DND-41 (cell line): ENCODE results near the gene RMI1.
A peak's percentile ranks its signal among the peaks of the same experiment; 100 is the strongest.

ENCODE experiments used
- ATAC-seq: fragments of 200-7000 bp; cut with Tn5 transposase; 3 replicates; pipeline ENCODE4 v1.9.1; 2021; ENCODE audit warnings: low read depth; ENCODE audit not compliant: insufficient read depth
- DNase-seq: peaks from one replicate; pipeline ENCODE4 v3.0.0-alpha.2; 2020
- H2AFZ ChIP-seq: 2 replicates; pipeline ENCODE4 v1.6.0; 2012; ENCODE audit warnings: low read depth, low read length
- H3K27ac ChIP-seq: 2 replicates; pipeline ENCODE4 v1.5.1; 2012; ENCODE audit warnings: low read length, inconsistent platforms
- H3K27me3 ChIP-seq: fragments of 200-600 bp; sonication (generic); 2 replicates; pipeline ENCODE4 v1.6.0; 2012; ENCODE audit warnings: low read length, mild to moderate bottlenecking, inconsistent platforms; ENCODE audit not compliant: insufficient read depth, poor library complexity
- H3K36me3 ChIP-seq: 2 replicates; pipeline ENCODE4 v1.5.1; 2012; ENCODE audit warnings: low read length, inconsistent platforms; ENCODE audit not compliant: insufficient read depth
- H3K4me1 ChIP-seq: 2 replicates; pipeline ENCODE4 v1.5.1; 2012; ENCODE audit warnings: mild to moderate bottlenecking, low read length; ENCODE audit not compliant: insufficient read depth
- H3K4me2 ChIP-seq: 2 replicates; pipeline ENCODE4 v1.6.0; 2012; ENCODE audit warnings: mild to moderate bottlenecking, moderate library complexity, low read length, inconsistent platforms; ENCODE audit not compliant: insufficient read depth
- H3K4me3 ChIP-seq, 2 experiments: fragments of 200-600 bp in 1 of 2; shearing (Covaris generic) in 1 of 2; 2 replicates each; pipeline ENCODE4 v1.5.1; 2012 to 2016; ENCODE audit warnings: inconsistent platforms in 2 of 2, low read length in 2 of 2, mild to moderate bottlenecking in 2 of 2, low read depth in 1 of 2, moderate library complexity in 1 of 2
- H3K79me2 ChIP-seq: 2 replicates; pipeline ENCODE4 v1.6.0; 2012; ENCODE audit warnings: low read length, inconsistent platforms; ENCODE audit not compliant: insufficient read depth
- H3K9ac ChIP-seq: 2 replicates; pipeline ENCODE4 v1.6.0; 2012; ENCODE audit warnings: low read depth, mild to moderate bottlenecking, inconsistent platforms, low read length, moderate library complexity
- H3K9me3 ChIP-seq: 2 replicates; pipeline ENCODE4 v1.5.1; 2012; ENCODE audit warnings: low read length, moderate library complexity, mild to moderate bottlenecking, inconsistent platforms; ENCODE audit not compliant: insufficient read depth, severe bottlenecking
- H4K20me1 ChIP-seq: 2 replicates; pipeline ENCODE4 v1.6.0; 2012; ENCODE audit warnings: low read length; ENCODE audit not compliant: insufficient read depth
- CTCF ChIP-seq: IDR thresholded peaks from 2 replicates; pipeline ENCODE4 v1.5.1; 2012; ENCODE audit warnings: borderline replicate concordance, low read length, moderate library complexity, mild to moderate bottlenecking; ENCODE audit not compliant: poor library complexity, severe bottlenecking; ENCODE audit errors: extremely low read depth
- EZH2 ChIP-seq: IDR thresholded peaks from 3 replicates; pipeline ENCODE4 v1.6.1; 2012; ENCODE audit warnings: borderline replicate concordance, low read depth, mild to moderate bottlenecking, moderate library complexity, low read length, inconsistent platforms; ENCODE audit not compliant: severe bottlenecking

Gene RMI1

DNA sequence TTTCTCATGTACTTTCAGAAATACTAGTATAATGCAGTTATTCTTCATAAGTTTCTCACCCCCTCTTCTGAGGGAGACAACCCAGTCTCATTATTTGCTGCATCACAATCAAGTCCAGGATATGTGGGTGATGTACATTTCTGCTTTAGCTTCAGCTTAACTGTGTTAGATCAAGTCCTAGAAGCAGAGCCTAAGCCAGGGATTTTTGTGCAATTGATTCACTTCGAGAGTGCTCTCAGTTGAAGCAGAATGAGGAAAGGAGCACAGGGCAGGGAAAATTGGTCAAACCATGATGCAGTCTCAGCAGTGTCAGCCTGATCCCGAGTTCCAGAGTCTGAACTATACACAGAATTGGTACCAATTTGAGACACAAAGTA is 15.6 kb upstream of the RMI1 start:
- Histone ChIP-seq H3K36me3 (peaks cover 29% of the 10 kb centered on the region), H3K27me3 (no peaks in the 10 kb centered on the region), H4K20me1 (peaks cover 23% of the 10 kb centered on the region; the same call in 1 of the 2 replicates), H3K9me3 (no peaks in the 10 kb centered on the region), H3K9ac (no peak overlapping the region), H3K4me2 (no peak overlapping the region), H3K4me3 (no peak overlapping the region), H3K27ac (no peak overlapping the region), H2AFZ (no peak overlapping the region), H3K4me1 (no peaks in the 10 kb centered on the region), H3K79me2 (0 out of 2 replicates have a peak, but pooled peaks cover 5% of the 10 kb centered on the region)
- no peak for TF ChIP-seq EZH2
- TF ChIP-seq CTCF = no peak
- ATAC-seq (peak; percentile 38), DNase-seq (no peak)

DNA sequence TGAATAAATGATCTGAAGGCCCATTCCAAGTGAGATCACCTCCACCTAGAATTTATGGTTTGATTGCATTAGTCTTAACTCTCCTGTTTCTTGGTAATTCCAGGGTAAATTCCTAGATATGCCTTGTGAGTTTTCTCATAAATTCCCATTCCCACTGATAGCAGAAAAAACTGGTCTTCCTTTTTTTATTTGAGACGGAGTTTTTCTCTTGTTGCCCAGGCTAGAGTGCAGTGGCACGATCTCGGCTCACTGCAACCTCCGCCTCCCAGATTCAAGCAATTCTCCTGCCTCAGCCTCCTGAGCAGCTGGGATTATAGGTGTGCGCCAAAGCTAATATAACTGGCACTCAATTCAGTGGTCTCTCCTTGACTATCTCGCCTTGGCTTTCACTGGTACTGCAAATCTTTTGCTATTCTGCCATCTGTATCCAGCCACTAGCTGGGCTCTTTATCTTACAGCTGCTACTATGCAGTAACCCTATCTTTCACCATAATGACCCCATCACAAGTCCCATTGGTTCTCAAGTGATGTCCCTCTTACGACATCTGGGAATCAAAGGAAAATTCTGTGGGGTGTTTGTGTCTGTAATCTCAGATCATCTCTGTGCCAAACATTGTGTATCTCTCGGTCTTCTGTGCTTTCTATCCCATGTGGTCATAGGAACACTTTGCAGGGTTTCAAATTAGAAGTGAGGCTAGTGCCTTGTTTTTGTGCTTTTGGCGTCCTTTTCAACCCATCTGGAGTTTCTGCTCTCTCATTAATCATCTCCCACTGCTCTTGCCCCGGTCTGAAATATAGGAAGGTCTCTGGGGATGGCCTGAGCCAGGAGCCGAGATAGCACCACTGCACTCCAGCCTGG is 15.0 kb upstream of the RMI1 start:
- no peaks in the 10 kb centered on the region for H3K4me1 ChIP-seq
- peaks cover 35% of the 10 kb centered on the region for H3K36me3 ChIP-seq
- H3K27ac ChIP-seq = no peak overlapping the region
- TF ChIP-seq CTCF (no peak), EZH2 (no peak)
- H2AFZ ChIP-seq = no peak overlapping the region
- ATAC-seq (peak; percentile 53), DNase-seq (peak; percentile 16)
- no peaks in the 10 kb centered on the region for H3K9me3 ChIP-seq
- H3K4me3 ChIP-seq = no peak overlapping the region
- H3K27me3 ChIP-seq = no peaks in the 10 kb centered on the region
- no peak overlapping the region for H3K4me2 ChIP-seq
- H4K20me1 ChIP-seq = peaks cover 24% of the 10 kb centered on the region; the same call in 1 of the 2 replicates
- H3K79me2 ChIP-seq = peaks cover 12% of the 10 kb centered on the region; the same call in 1 of the 2 replicates
- H3K9ac ChIP-seq = no peak overlapping the region

- Histone ChIP-seq H3K4me3 (no peak overlapping the region), H3K27ac (no peak overlapping the region), H3K27me3 (no peaks in the 10 kb centered on the region), H3K9ac (no peak overlapping the region), H3K36me3 (peaks cover 41% of the 10 kb centered on the region), H3K79me2 (peaks cover 18% of the 10 kb centered on the region; the same call in 1 of the 2 replicates), H3K4me1 (no peaks in the 10 kb centered on the region), H2AFZ (no peak overlapping the region), H4K20me1 (peaks cover 30% of the 10 kb centered on the region; the same call in 1 of the 2 replicates), H3K4me2 (no peak overlapping the region), H3K9me3 (no peaks in the 10 kb centered on the region)
- DNase-seq = no peak
- ATAC-seq = peak; percentile 22; the same call in 1 of the 3 replicates
- TF ChIP-seq CTCF = no peak
- no peak for TF ChIP-seq EZH2
These were observed 14.4 kb upstream of the RMI1 start for GRCh38 chr9:83966209-83966582.
